Natural killer cell (primary cell): Measurements from ENCODE around the gene NELL2. TPM values are rescaled to one million over a fixed set of nuclear protein-coding genes. Genes with fewer than 3 reads are reported as not detected.
"Not testable (repeated sequence)": the region's sequence is repeated elsewhere in the genome, so short reads cannot be mapped to it uniquely, and the experiment has no call there.

ENCODE experiments used
- ATAC-seq, 3 donors: fragments of 150-1000 bp in 2 of 3; fragments of 200-7000 bp in 1 of 3; cut with Tn5 transposase; 1 replicate in 1 of 3; 2 replicates in 2 of 3; pipeline ENCODE4 v1.10.0; 2021; ENCODE audit warnings: mild to moderate bottlenecking in 2 of 3, moderate library complexity in 2 of 3
- DNase-seq, 2 donors: peaks; one replicate each; pipeline versions ENCODE4 v3.0.0 to v3.0.0-alpha.2; 2013 to 2021; ENCODE audit warnings: mixed read lengths in 1 of 2
- H3K27ac ChIP-seq: one replicate; pipeline ENCODE4 v1.5.1; 2013; ENCODE audit warnings: mild to moderate bottlenecking, low read length
- H3K27me3 ChIP-seq: one replicate; pipeline ENCODE4 v1.6.1; 2013; ENCODE audit warnings: low read length; ENCODE audit not compliant: control insufficient read depth, insufficient read depth
- H3K36me3 ChIP-seq: one replicate; pipeline ENCODE4 v1.6.1; 2013; ENCODE audit warnings: low read length; ENCODE audit not compliant: control insufficient read depth, insufficient read depth
- H3K4me1 ChIP-seq: one replicate; pipeline ENCODE4 v1.6.1; 2013; ENCODE audit warnings: low read length; ENCODE audit not compliant: control insufficient read depth, insufficient read depth
- H3K4me3 ChIP-seq: one replicate; pipeline ENCODE4 v1.5.1; 2013; ENCODE audit warnings: low read length
- H3K9me3 ChIP-seq: one replicate; pipeline ENCODE4 v1.6.1; 2013; ENCODE audit warnings: low read length; ENCODE audit not compliant: control insufficient read depth, insufficient read depth
- H3K27ac Mint-ChIP-seq, 2 donors: one replicate each; pipeline ENCODE4 v1.8.0; 2022; ENCODE audit warnings: mild to moderate bottlenecking in 2 of 2, mixed read lengths in 2 of 2, moderate library complexity in 1 of 2
- H3K27me3 Mint-ChIP-seq, 2 donors: one replicate each; pipeline ENCODE4 v1.8.0; 2022; ENCODE audit warnings: low read depth in 2 of 2, mixed read lengths in 2 of 2
- H3K36me3 Mint-ChIP-seq: one replicate; pipeline ENCODE4 v1.8.0; 2022; ENCODE audit warnings: mixed read lengths
- H3K4me1 Mint-ChIP-seq, 2 donors: one replicate each; pipeline ENCODE4 v1.8.0; 2022; ENCODE audit warnings: mixed read lengths in 2 of 2
- H3K4me3 Mint-ChIP-seq: one replicate; pipeline ENCODE4 v1.8.0; 2022; ENCODE audit warnings: mild to moderate bottlenecking, moderate library complexity, mixed read lengths
- H3K9me3 Mint-ChIP-seq, 2 donors: one replicate each; pipeline ENCODE4 v1.8.0; 2022; ENCODE audit warnings: mixed read lengths in 2 of 2
- CTCF ChIP-seq: fragments of 200-600 bp; IDR thresholded peaks from one replicate; pipeline ENCODE4 v1.8.0; 2022; ENCODE audit warnings: antibody characterized with exemption
- WGBS: methylation state at CpG from one replicate; pipeline ENCODE4 v1.1.7; 2013; ENCODE audit warnings: missing lambda C conversion rate; ENCODE audit not compliant: insufficient coverage; 5-methylcytosine and 5-hydroxymethylcytosine counted together
- intact Hi-C: fragments of 100-400 bp; cut with micrococcal nuclease; formaldehyde crosslinking; loops from one replicate; pipeline ENCODE4 v1.14.2; 2022
- total RNA-seq, 4 donors: library from RNA; stranded (reverse); fragments of 120-200 nt in 1 of 4; gene quantifications; one replicate each; pipeline versions ENCODE4 v1.2.3 to v1.2.4, GENCODE V29; 2013 to 2022

Gene NELL2
- total RNA-seq, 3 donors from 2014 or later (not counting 1 experiment from before 2014, with no cell fraction given), result 5.8 to 15.3 (median 14.0) TPM

GRCh38 chr12:44689587-44689986 is 186.5 kb downstream of the NELL2 start:
- Histone ChIP-seq H3K36me3 (no peaks in the 10 kb centered on the region), H3K4me1 (no peaks in the 10 kb centered on the region), H3K9me3 (peaks cover 4% of the 10 kb centered on the region), H3K27me3 (no peaks in the 10 kb centered on the region), H3K4me3 (no peak overlapping the region), H3K27ac (no peak overlapping the region)
- 82% methylated on average over 3 of the region's 3 CpGs for WGBS
- H3K27ac Mint-ChIP-seq, result no peak overlapping the region
- no peak for ATAC-seq
- no peaks in the 10 kb centered on the region for H3K36me3 Mint-ChIP-seq
- no peaks in the 10 kb centered on the region for H3K27me3 Mint-ChIP-seq
- no peak overlapping the region for H3K4me3 Mint-ChIP-seq
- DNase-seq, result no peak
- TF ChIP-seq CTCF, result no peak
- no peaks in the 10 kb centered on the region for H3K4me1 Mint-ChIP-seq
- intact Hi-C loops, result no loop called here
- peaks cover 2 to 9% of the 10 kb centered on the region in 2 donors for H3K9me3 Mint-ChIP-seq

GRCh38 chr12:44686821-44687432 is 189.2 kb downstream of the NELL2 start:
- peaks cover 2 to 11% of the 10 kb centered on the region in 2 donors for H3K9me3 Mint-ChIP-seq
- H3K4me1 ChIP-seq, H3K9me3 ChIP-seq, ATAC-seq, H3K27me3 Mint-ChIP-seq, H3K27me3 ChIP-seq, H3K4me1 Mint-ChIP-seq, H3K36me3 ChIP-seq, H3K27ac ChIP-seq, intact Hi-C loops, H3K4me3 Mint-ChIP-seq, H3K36me3 Mint-ChIP-seq, H3K4me3 ChIP-seq, DNase-seq, H3K27ac Mint-ChIP-seq: not testable (repeated sequence)
- 95% methylated on average over 22 of the region's 22 CpGs for WGBS

- Histone ChIP-seq H3K9me3 (no peaks in the 10 kb centered on the region), H3K4me1 (no peaks in the 10 kb centered on the region), H3K36me3 (no peaks in the 10 kb centered on the region), H3K27ac (no peak overlapping the region), H3K4me3 (no peak overlapping the region), H3K27me3 (no peaks in the 10 kb centered on the region)
- H3K27ac Mint-ChIP-seq, result no peak overlapping the region
- no peak for TF ChIP-seq CTCF
- no peaks in the 10 kb centered on the region for H3K36me3 Mint-ChIP-seq
- no peak for ATAC-seq
- intact Hi-C loops, result no loop called here
- no peaks in the 10 kb centered on the region for H3K4me1 Mint-ChIP-seq
- H3K27me3 Mint-ChIP-seq, result no peaks in the 10 kb centered on the region
- no peak for DNase-seq
- no peaks in the 10 kb centered on the region for H3K9me3 Mint-ChIP-seq
- H3K4me3 Mint-ChIP-seq, result no peak overlapping the region
Measured at GRCh38 chr12:44677724-44678123, 198.4 kb downstream of the NELL2 start.

- no peak for ATAC-seq
- Mint-ChIP-seq H3K36me3 (no peaks in the 10 kb centered on the region), H3K4me1 (no peaks in the 10 kb centered on the region), H3K4me3 (no peak overlapping the region), H3K9me3 (peaks cover 3% of the 10 kb centered on the region in 2 donors), H3K27me3 (no peaks in the 10 kb centered on the region), H3K27ac (no peak overlapping the region)
- Histone ChIP-seq H3K36me3 (no peaks in the 10 kb centered on the region), H3K4me3 (no peak overlapping the region), H3K4me1 (no peaks in the 10 kb centered on the region), H3K9me3 (no peaks in the 10 kb centered on the region), H3K27me3 (no peaks in the 10 kb centered on the region), H3K27ac (no peak overlapping the region)
- TF ChIP-seq CTCF, result no peak
- intact Hi-C loops, result no loop called here
- DNase-seq, result no peak
- WGBS, result 6% methylated on average over 1 of the region's 1 CpG
Measured at GRCh38 chr12:44674875-44675274, 201.2 kb downstream of the NELL2 start.
